Fibroblast of the aortic adventitia (primary cell): ENCODE results near the gene FLNB. TPM values are rescaled to one million over a fixed set of nuclear protein-coding genes. Genes with fewer than 3 reads are reported as not detected.

Experiments
- DNase-seq: peaks from one replicate; pipeline ENCODE4 v3.0.0-alpha.2; 2010; ENCODE audit warnings: low read depth
- H3K4me3 ChIP-seq: 2 replicates; pipeline ENCODE4 v1.5.1; 2011; ENCODE audit warnings: low read depth, mild to moderate bottlenecking, control low read depth, low read length, moderate library complexity
- total RNA-seq: library from RNA; depleted of rRNA; stranded (reverse); fragments of >200 nt; gene quantifications from 2 replicates; pipeline ENCODE4 v1.2.3, GENCODE V29; 2012; ENCODE audit warnings: low replicate concordance
- TF ChIP-seq, protein P1 (sequence below): IDR thresholded peaks from 2 replicates; pipeline ENCODE4 v1.5.1; 2011; ENCODE audit warnings: mild to moderate bottlenecking, low read length, control low read depth, inconsistent platforms; ENCODE audit not compliant: insufficient read depth

FLNB gene
- total RNA-seq, 1 donor = 69.0 TPM

DNA sequence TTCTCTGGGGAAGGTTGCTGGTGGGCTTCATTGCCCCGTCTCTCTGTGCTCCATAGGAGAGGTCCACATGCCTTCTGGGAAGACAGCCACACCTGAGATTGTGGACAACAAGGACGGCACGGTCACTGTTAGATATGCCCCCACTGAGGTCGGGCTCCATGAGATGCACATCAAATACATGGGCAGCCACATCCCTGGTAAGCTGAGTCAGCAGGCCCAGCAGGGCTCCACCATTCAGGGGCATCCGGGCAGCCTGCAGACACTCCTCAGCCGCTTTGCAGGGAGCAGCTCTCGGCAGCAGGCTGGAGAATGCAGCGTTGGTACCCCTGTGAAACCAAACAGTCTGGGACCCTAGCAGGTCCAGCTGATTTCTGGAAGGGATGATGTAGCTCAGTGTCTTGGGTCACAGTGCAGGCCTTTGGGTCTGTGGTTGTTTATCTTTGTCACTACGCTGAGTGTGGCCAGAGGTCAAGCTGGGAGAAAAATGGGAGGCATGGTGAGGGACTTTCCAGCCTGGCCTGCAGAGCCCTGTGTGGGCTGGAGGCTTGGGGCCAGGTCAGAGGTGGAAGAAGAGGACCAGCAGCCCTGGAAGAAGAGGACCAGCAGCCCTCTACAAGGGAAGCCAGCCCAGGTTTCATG is 135.3 kb downstream of the FLNB start:
- H3K4me3 ChIP-seq = no peak overlapping the region
- TF ChIP-seq, protein P1, sequence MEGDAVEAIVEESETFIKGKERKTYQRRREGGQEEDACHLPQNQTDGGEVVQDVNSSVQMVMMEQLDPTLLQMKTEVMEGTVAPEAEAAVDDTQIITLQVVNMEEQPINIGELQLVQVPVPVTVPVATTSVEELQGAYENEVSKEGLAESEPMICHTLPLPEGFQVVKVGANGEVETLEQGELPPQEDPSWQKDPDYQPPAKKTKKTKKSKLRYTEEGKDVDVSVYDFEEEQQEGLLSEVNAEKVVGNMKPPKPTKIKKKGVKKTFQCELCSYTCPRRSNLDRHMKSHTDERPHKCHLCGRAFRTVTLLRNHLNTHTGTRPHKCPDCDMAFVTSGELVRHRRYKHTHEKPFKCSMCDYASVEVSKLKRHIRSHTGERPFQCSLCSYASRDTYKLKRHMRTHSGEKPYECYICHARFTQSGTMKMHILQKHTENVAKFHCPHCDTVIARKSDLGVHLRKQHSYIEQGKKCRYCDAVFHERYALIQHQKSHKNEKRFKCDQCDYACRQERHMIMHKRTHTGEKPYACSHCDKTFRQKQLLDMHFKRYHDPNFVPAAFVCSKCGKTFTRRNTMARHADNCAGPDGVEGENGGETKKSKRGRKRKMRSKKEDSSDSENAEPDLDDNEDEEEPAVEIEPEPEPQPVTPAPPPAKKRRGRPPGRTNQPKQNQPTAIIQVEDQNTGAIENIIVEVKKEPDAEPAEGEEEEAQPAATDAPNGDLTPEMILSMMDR = no peak
- DNase-seq = no peak

DNA sequence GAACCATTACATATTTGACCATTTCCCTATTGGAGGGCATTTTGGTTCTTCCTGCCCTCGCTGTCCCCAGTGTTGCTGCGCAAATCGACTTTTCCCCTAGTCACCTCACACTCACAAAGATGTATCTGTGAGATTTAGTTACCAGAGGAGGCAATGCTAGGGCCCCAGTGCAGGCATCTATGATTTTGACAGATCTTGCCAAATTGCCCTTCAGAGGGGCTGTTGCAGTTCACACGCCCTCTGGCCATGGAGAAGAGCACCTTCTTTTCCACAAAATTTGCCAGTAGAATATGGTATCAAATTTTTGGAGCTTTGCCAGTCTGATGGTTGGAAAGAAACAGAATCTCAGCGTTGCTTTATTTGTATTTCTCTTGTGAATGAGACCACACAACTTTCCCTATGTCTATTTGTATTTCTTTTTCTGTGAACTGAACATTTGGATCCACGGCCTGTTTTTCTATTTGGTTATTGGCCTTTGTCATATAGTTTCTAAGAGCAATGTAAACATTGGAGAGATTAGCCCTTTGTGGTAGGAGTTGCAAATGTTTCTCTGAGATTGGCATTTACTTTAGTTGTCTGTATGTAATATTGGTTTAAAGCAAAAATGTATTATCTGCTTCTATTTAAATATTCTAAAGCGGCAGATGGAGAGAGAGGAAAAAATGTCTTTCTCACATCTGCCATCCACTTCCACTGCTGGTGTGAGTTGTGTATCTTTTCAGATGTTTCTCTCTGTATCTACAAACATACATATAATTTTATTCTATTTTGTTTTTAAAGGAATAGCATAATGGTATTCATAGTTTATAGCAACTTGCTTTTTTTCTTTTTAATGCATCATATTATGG is 136.5 kb downstream of the FLNB start:
- TF ChIP-seq, protein P1 = no peak
- no peak overlapping the region for H3K4me3 ChIP-seq
- no peak for DNase-seq

DNA sequence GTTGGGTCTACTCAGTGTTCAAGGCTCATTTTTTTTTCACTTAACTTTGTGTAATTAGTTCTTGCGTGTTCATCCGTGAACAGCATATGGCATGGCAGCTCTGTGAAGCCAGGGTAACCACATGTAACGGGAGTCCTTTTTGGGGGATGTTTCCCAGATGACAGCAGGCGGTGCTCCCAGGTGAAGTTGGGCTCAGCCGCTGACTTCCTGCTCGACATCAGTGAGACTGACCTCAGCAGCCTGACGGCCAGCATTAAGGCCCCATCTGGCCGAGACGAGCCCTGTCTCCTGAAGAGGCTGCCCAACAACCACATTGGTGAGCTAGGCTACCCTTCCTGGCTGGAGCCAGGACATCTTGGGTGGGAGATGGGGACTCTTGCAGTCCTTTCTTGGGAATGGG is 139.8 kb downstream of the FLNB start:
- TF ChIP-seq, protein P1 = no peak
- no peak for DNase-seq
- no peak overlapping the region for H3K4me3 ChIP-seq

DNA sequence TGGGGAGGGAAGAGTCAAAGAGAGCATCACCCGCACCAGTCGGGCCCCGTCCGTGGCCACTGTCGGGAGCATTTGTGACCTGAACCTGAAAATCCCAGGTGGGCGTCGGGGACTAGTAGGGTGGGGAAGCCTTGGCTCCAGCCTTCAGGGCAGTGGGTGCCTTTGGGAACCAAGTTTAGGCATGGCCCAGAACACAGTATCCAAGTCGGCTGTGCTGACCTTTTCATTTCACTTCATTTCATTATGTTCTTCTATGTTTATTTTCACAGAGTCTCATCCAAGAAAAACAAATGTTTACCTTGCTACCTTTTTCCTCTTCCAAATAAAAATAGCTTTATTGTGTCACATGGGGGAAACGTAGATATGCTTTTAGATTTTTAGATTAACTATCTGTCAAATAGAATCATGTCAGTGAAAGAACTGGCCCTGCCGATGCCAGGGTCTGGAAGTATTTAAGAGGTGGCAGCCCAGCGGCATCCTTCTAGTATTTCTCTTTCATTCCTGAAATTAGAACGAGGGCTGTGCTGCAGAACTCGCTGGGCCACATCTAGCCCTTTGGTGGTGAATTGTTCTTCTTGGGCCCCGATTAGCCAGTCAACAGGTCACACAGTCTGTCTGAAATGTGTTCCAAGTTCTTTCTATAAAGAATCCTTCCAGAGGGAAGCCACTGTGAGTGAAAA is 142.0 kb downstream of the FLNB start:
- H3K4me3 ChIP-seq = no peak overlapping the region
- TF ChIP-seq, protein P1 = no peak
- no peak for DNase-seq

DNA sequence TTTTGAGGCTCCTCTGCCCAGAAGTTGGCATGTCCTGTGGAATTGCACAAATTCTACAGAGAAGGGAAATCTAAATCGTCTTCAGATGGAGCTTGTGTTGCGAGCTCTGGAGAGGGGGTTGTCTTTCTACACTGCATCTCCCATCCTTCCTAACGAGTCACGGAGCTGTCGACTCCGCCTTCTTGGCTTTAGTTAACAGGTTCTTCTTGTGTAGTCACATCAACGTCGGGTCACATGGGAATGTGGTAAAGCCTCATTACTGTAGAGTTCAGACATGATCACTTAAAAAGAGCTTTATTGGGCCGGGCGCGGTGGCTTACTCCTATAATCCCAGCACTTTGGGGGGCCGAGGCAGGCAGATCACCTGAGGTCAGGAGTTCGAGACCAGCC is 142.6 kb downstream of the FLNB start:
- TF ChIP-seq, protein P1 = no peak
- no peak for DNase-seq
- no peak overlapping the region for H3K4me3 ChIP-seq

DNA sequence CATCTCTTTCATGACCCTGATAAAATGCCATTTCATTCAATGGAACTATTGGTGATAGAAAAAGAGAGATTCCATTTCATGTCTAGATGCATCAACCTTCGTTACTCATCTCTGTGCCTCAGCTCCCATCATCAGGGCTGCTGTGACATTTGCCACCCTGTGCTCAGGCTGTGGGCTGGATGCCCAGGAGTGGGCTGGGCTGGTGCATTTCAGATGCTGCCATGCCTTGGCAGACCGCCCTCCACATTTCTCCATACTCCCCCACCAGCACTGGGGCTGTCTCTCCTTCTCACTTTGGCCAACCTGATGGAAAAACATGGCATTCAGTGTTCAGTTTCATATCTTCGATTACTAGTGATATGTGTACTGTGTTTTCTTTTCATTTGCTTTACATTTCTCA is 143.4 kb downstream of the FLNB start:
- H3K4me3 ChIP-seq = no peak overlapping the region
- TF ChIP-seq, protein P1 = no peak
- DNase-seq = no peak
